H1 (cell line): ENCODE measurements around the gene PFN4. TPM values are rescaled to one million over a fixed set of nuclear protein-coding genes. Genes with fewer than 3 reads are reported as not detected.
A peak's percentile ranks its signal among the peaks of the same experiment; 100 is the strongest.

ENCODE experiments used
- CTCF ChIA-PET: fragments of 300-600 bp; sonication (Branson Sonifier 250); formaldehyde crosslinking; loops from one replicate; lab custom pipeline; 2021; ENCODE audit not compliant: partially characterized antibody; lab: Charles Lee
- POLR2A ChIA-PET: fragments of 300-600 bp; sonication (Branson Sonifier 250); formaldehyde crosslinking; loops from one replicate; lab custom pipeline; 2021; ENCODE audit warnings: inconsistent platforms; ENCODE audit not compliant: partially characterized antibody; lab: Charles Lee
- DNase-seq, 2 experiments: peaks; one replicate each; pipeline versions ENCODE4 v3.0.0 to v3.0.0-alpha.2; 2010 to 2022; ENCODE audit warnings: low spot score in 2 of 2, low read depth in 1 of 2, mixed read lengths in 1 of 2
- FAIRE-seq: peaks from 2 replicates; lab custom pipeline; 2011; peaks lifted over from hg19 to GRCh38; lab: Jason Lieb, UNC
- H2AFZ ChIP-seq: 2 replicates; pipeline ENCODE4 v1.8.1; 2012; ENCODE audit warnings: low read length, inconsistent platforms
- H2AK5ac ChIP-seq: 2 replicates; pipeline ENCODE4 v1.6.1; 2013; ENCODE audit warnings: low read depth, low read length
- H2BK120ac ChIP-seq: replicated peaks from 2 replicates; pipeline ENCODE3; 2013; ENCODE audit warnings: low read depth, low read length, inconsistent platforms
- H2BK12ac ChIP-seq: 2 replicates; pipeline ENCODE4 v1.6.1; 2013; ENCODE audit warnings: low read depth, low read length
- H2BK15ac ChIP-seq: 2 replicates; pipeline ENCODE4 v1.6.1; 2013; ENCODE audit warnings: low read length
- H2BK20ac ChIP-seq: 2 replicates; pipeline ENCODE4 v1.6.1; 2013; ENCODE audit warnings: low read length
- H2BK5ac ChIP-seq: 2 replicates; pipeline ENCODE4 v1.6.1; 2013; ENCODE audit warnings: low read depth, low read length
- H3K14ac ChIP-seq: 2 replicates; pipeline ENCODE4 v1.6.1; 2013; ENCODE audit warnings: inconsistent platforms; ENCODE audit not compliant: insufficient read length
- H3K18ac ChIP-seq: 2 replicates; pipeline ENCODE4 v1.6.1; 2013; ENCODE audit warnings: low read length; ENCODE audit errors: extremely low read depth
- H3K23ac ChIP-seq: 2 replicates; pipeline ENCODE4 v1.6.1; 2013; ENCODE audit warnings: inconsistent platforms; ENCODE audit not compliant: insufficient read length
- H3K23me2 ChIP-seq: 2 replicates; pipeline ENCODE4 v1.6.1; 2013; ENCODE audit warnings: low read depth, low read length
- H3K27ac ChIP-seq: 2 replicates; pipeline ENCODE4 v1.6.1; 2011; ENCODE audit warnings: low read depth, low read length, inconsistent platforms
- H3K27me3 ChIP-seq, 4 experiments: replicated peaks in 1 of 4; 1 replicate in 1 of 4; 2 replicates in 3 of 4; pipeline versions ENCODE4 v1.6.1 to v1.8.1; 2011 to 2013; ENCODE audit warnings: low read length in 3 of 4, mild to moderate bottlenecking in 3 of 4, inconsistent platforms in 2 of 4, mixed read lengths in 2 of 4, moderate library complexity in 1 of 4; ENCODE audit not compliant: control insufficient read depth in 3 of 4, insufficient read depth in 3 of 4; ENCODE audit errors: extremely low read depth in 1 of 4
- H3K36me3 ChIP-seq, 4 experiments: 2 replicates each; pipeline versions ENCODE4 v1.6.1 to v1.8.1; 2011 to 2013; ENCODE audit warnings: mild to moderate bottlenecking in 4 of 4, low read length in 3 of 4, moderate library complexity in 2 of 4, control low read depth in 1 of 4, inconsistent platforms in 1 of 4; ENCODE audit not compliant: insufficient read depth in 4 of 4, control insufficient read depth in 2 of 4
- H3K4ac ChIP-seq: replicated peaks from 2 replicates; pipeline ENCODE3; 2013; ENCODE audit warnings: low read length, low read depth, mixed read lengths, inconsistent platforms; ENCODE audit not compliant: insufficient read length
- H3K4me1 ChIP-seq, 4 experiments: replicated peaks in 1 of 4; 1 replicate in 1 of 4; 2 replicates in 3 of 4; pipeline versions ENCODE4 v1.6.1 to v1.8.1; 2011 to 2013; ENCODE audit warnings: low read length in 3 of 4, inconsistent platforms in 2 of 4, mixed read lengths in 1 of 4; ENCODE audit not compliant: insufficient read depth in 4 of 4, control insufficient read depth in 3 of 4
- H3K4me2 ChIP-seq, 2 experiments: 2 replicates each; pipeline versions ENCODE4 v1.6.1 to v1.8.1; 2011 to 2013; ENCODE audit warnings: low read depth in 2 of 2, low read length in 2 of 2, control low read depth in 1 of 2, inconsistent platforms in 1 of 2, mild to moderate bottlenecking in 1 of 2; ENCODE audit not compliant: insufficient read depth in 1 of 2
- H3K4me3 ChIP-seq, 4 experiments: fragments of 200-600, 300-600 bp in 1 of 4; sonication (generic), shearing (Covaris generic), sonication (Bioruptor Twin) in 1 of 4; 2 replicates each; pipeline versions ENCODE4 v1.5.1 to v1.8.1; 2011 to 2016; ENCODE audit warnings: low read length in 4 of 4, low read depth in 3 of 4, control low read depth in 2 of 4, inconsistent platforms in 2 of 4, mild to moderate bottlenecking in 2 of 4, mixed read lengths in 1 of 4, moderate library complexity in 1 of 4; ENCODE audit not compliant: insufficient read depth in 2 of 4; ENCODE audit errors: extremely low read depth in 1 of 4
- H3K56ac ChIP-seq: replicated peaks from 2 replicates; pipeline ENCODE3; 2013; ENCODE audit warnings: low read depth, mild to moderate bottlenecking, mixed read lengths, low read length, inconsistent platforms; ENCODE audit not compliant: insufficient read length
- H3K79me1 ChIP-seq: 2 replicates; pipeline ENCODE4 v1.6.1; 2013; ENCODE audit warnings: low read depth, low read length, control low read depth
- H3K79me2 ChIP-seq, 2 experiments: 2 replicates each; pipeline versions ENCODE4 v1.6.1 to v1.8.1; 2012 to 2013; ENCODE audit warnings: low read length in 2 of 2, mild to moderate bottlenecking in 2 of 2, inconsistent platforms in 1 of 2; ENCODE audit not compliant: insufficient read depth in 2 of 2, control insufficient read depth in 1 of 2
- H3K9ac ChIP-seq, 4 experiments: replicated peaks in 1 of 4; 1 replicate in 1 of 4; 2 replicates in 3 of 4; pipeline versions ENCODE4 v1.6.1 to v1.8.1; 2011 to 2013; ENCODE audit warnings: low read depth in 3 of 4, low read length in 3 of 4, control low read depth in 2 of 4, mild to moderate bottlenecking in 2 of 4, moderate library complexity in 2 of 4, inconsistent platforms in 1 of 4; ENCODE audit errors: extremely low read depth in 1 of 4
- H3K9me3 ChIP-seq, 2 experiments: 2 replicates each; pipeline versions ENCODE4 v1.6.1 to v1.8.1; 2012 to 2013; ENCODE audit warnings: mild to moderate bottlenecking in 2 of 2, moderate library complexity in 2 of 2, control low read depth in 1 of 2, inconsistent platforms in 1 of 2, low read depth in 1 of 2, low read length in 1 of 2, mixed read lengths in 1 of 2; ENCODE audit not compliant: insufficient read depth in 2 of 2
- H4K20me1 ChIP-seq, 2 experiments: replicated peaks in 1 of 2; 2 replicates each; pipeline versions ENCODE3 to v1.8.1; 2011 to 2013; ENCODE audit warnings: inconsistent platforms in 2 of 2, low read length in 2 of 2, mild to moderate bottlenecking in 1 of 2; ENCODE audit not compliant: insufficient read depth in 2 of 2, control insufficient read depth in 1 of 2
- H4K5ac ChIP-seq: 2 replicates; pipeline ENCODE4 v1.6.1; 2013; ENCODE audit warnings: low read length, low read depth, mixed read lengths, inconsistent platforms; ENCODE audit not compliant: insufficient read length
- H4K8ac ChIP-seq: 2 replicates; pipeline ENCODE4 v1.8.0; 2013; ENCODE audit warnings: mild to moderate bottlenecking, moderate library complexity, low read length, inconsistent platforms; ENCODE audit not compliant: insufficient read depth; ENCODE audit errors: extremely low read depth
- H4K91ac ChIP-seq: replicated peaks from 2 replicates; pipeline ENCODE3; 2013; ENCODE audit warnings: low read length, mixed read lengths, inconsistent platforms; ENCODE audit not compliant: insufficient read length
- CHD2 ChIP-seq: IDR thresholded peaks from 2 replicates; pipeline ENCODE4 v1.6.1; 2012; ENCODE audit warnings: low read length, improper control_type of control experiment
- CTBP2 ChIP-seq: IDR thresholded peaks from 2 replicates; pipeline ENCODE4 v1.7.0; 2011; ENCODE audit warnings: borderline replicate concordance, mild to moderate bottlenecking, moderate library complexity, mixed read lengths, low read length; ENCODE audit not compliant: insufficient read depth, insufficient read length
- GTF2F1 ChIP-seq: IDR thresholded peaks from 2 replicates; pipeline ENCODE4 v1.6.1; 2012; ENCODE audit warnings: low read depth, low read length, improper control_type of control experiment, borderline replicate concordance
- POLR2AphosphoS5 ChIP-seq: IDR thresholded peaks from 2 replicates; pipeline ENCODE4 v1.6.1; 2011; ENCODE audit warnings: low read depth, low read length
- RBBP5 ChIP-seq: IDR thresholded peaks from 2 replicates; pipeline ENCODE4 v1.7.1; 2012; ENCODE audit warnings: low read depth, mild to moderate bottlenecking, inconsistent platforms, low read length, moderate library complexity, borderline replicate concordance
- SIN3A ChIP-seq, 2 experiments: IDR thresholded peaks in 1 of 2; conservative IDR thresholded peaks in 1 of 2; 2 replicates each; pipeline ENCODE4 v1.6.1; 2011 to 2012; ENCODE audit warnings: low read length in 2 of 2, improper control_type of control experiment in 1 of 2, low read depth in 1 of 2, mild to moderate bottlenecking in 1 of 2
- WGBS, 2 experiments: shearing (Covaris generic) in 1 of 2; methylation state at CpG; one replicate each; pipeline versions ENCODE4 v1.1.6 to v1.1.7; 2013 to 2015; ENCODE audit warnings: low lambda C conversion rate in 2 of 2, mixed read lengths in 2 of 2, inconsistent platforms in 1 of 2, low coverage in 1 of 2, missing lambda C conversion rate in 1 of 2; ENCODE audit not compliant: insufficient replicate concordance in 2 of 2, insufficient coverage in 1 of 2, insufficient read length in 1 of 2; ENCODE audit errors: extremely low coverage in 1 of 2, missing lambda C conversion rate in 1 of 2; 5-methylcytosine and 5-hydroxymethylcytosine counted together
- polyA plus RNA-seq, 7 experiments: library from polyadenylated mRNA; depleted of rRNA in 3 of 7; stranded (reverse) in 5 of 7; unstranded in 2 of 7; fragments of >200 nt in 5 of 7; fragments of 200-250 nt in 2 of 7; gene quantifications; 1 replicate in 5 of 7; 2 replicates in 1 of 7; 4 replicates in 1 of 7; pipeline versions ENCODE4 v1.2.1 to v1.2.3, GENCODE V29; 2011 to 2013; ENCODE audit warnings: missing spikeins in 2 of 7, mixed read lengths in 2 of 7
- total RNA-seq: library from RNA; stranded (reverse); fragmentation: NEBNext Ultra II Directional; extraction: Animal tissue kit (Norgen Biotek cat#: 25700); gene quantifications from 2 replicates; pipeline ENCODE4 v1.2.1, GENCODE V29; 2021
- TF ChIP-seq, protein P1 (sequence below), 3 experiments: IDR thresholded peaks; 1 replicate in 2 of 3; 2 replicates in 1 of 3; pipeline versions ENCODE4 v1.5.1 to v1.6.1; 2011; ENCODE audit warnings: low read length in 3 of 3, mild to moderate bottlenecking in 3 of 3, inconsistent platforms in 2 of 3, low read depth in 1 of 3, moderate library complexity in 1 of 3; ENCODE audit not compliant: insufficient read depth in 1 of 3; ENCODE audit errors: control extremely low read depth in 1 of 3

The PFN4 gene
- total and polyA plus RNA-seq, 2 of the 8 experiments (the other 6 are each of a cell fraction or from before 2014, with no cell fraction given) = not detected

DNA sequence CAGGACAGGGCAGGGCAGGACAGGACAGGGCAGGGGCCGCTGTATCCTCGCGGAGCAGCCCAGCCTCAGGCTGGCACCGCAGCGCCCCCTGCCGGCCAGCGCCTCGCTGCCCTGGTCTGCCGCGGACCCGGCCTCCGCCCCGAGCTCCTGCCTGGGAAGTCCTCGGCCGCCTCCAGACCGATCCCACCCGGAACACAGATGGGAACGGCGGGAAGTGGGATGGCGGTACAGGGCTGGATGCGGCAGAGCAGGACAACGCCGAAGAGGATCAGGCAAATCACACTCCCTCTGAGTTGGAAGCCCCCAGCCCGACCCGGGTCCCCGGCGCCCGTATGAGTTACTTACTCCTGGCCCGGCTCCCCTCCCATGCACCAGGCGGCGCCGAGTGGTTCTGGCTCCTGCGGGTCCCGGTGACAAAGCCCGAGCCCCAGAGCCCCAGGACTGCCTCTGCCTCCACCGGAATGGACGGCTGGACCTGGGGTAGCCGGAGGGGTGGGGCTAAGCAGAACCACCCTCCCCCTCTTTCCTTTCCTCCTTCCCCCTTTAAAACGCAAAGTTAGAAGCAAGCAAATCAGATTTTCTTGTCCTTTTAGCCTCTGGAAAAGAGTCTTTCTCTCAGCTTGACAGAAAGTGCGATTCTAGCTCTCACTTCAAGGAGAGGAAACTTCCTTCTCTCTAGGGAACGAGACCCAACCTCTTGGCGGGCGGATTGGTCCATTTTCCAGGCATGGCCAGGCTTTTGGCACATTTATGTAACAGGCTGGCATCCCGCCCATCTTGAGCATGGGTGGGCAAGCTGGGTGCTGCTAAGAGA, 38.5 kb downstream of the PFN4 start, which contains the start of gene TP53I3:
TP53I3 (minus strand) TSS at position 449 of the 814 bp plus-strand sequence. CDS start 508 bp downstream, outside the sequence.
- ChIA-PET CTCF (interaction anchor here (0.6 to 4.3 kb wide), 29 partner anchors 11 to 343 kb away, joined by 3 to 25 read pairs (median 4); partner anchors contain the start of genes ATAD2B, FAM228A, ITSN2 and WDCP), POLR2A (interaction anchor here (0.6 to 3.1 kb wide), 30 partner anchors 8 to 670 kb away, joined by 3 to 24 read pairs (median 6); partner anchors contain the start of genes ATAD2B, FAM228B, ITSN2 and MFSD2B)
- Histone ChIP-seq H3K4me3 (peak within 1 kb of the TSS; percentile 55 to 77 (median 66)), H2AK5ac (no peak within 1 kb of the TSS), H2BK20ac (0 out of 2 replicates have a peak within 1 kb of the TSS, but pooled peaks have one; percentile 40), H3K9ac (peak within 1 kb of the TSS; percentile 86 to 93 (median 91)), H4K20me1 (no peaks in the 10 kb centered on the region), H3K4me1 (peaks cover 4 to 11% (median 9%) of the 10 kb centered on the region in 4 experiments), H3K18ac (peak within 1 kb of the TSS; percentile 99), H3K23me2 (peaks cover 10% of the 10 kb centered on the region), H2BK12ac (peak within 1 kb of the TSS; percentile 99), H3K14ac (no peak within 1 kb of the TSS), H2BK5ac (peak within 1 kb of the TSS; percentile 96), H4K91ac (peak within 1 kb of the TSS; percentile 97), H3K9me3 (no peaks in the 10 kb centered on the region), H3K36me3 (peaks cover 9 to 17% (median 11%) of the 10 kb centered on the region in 4 experiments; a peak in 7 of 8 replicates), H3K56ac (peak within 1 kb of the TSS; percentile 86), H3K27me3 (no peaks in the 10 kb centered on the region), H3K79me2 (no peaks in the 10 kb centered on the region), H3K23ac (no peak within 1 kb of the TSS), H2BK120ac (peak within 1 kb of the TSS; percentile 51), H3K27ac (peak within 1 kb of the TSS; percentile 89), H2AFZ (peak within 1 kb of the TSS; percentile 93), H3K79me1 (no peaks in the 10 kb centered on the region), H4K5ac (peak within 1 kb of the TSS; percentile 96), H3K4ac (peak within 1 kb of the TSS; percentile 24), H3K4me2 (peak within 1 kb of the TSS; percentile 80 to 94), H2BK15ac (peak within 1 kb of the TSS; percentile 46; the same call in 1 of the 2 replicates), H4K8ac (peak within 1 kb of the TSS; percentile 99)
- WGBS, 2 experiments = 1% methylated on average over 34 of the region's 44 CpGs; no CpG with 5 or more reads in 1 of the 2 experiments
- DNase-seq (peak; percentile 75 to 97), FAIRE-seq (no peak)
- peak in 1 of 2 experiments; percentile 20; a peak in 1 of 4 replicates for TF ChIP-seq SIN3A (conservative IDR thresholded peaks at IDR 0.05 in 1 of 2, IDR thresholded peaks at IDR 0.05 in 1 of 2; ENCODE audit: low read depth in 1 of 2, low read length in 2 of 2)
- peak; percentile 18; the same call in 1 of the 2 replicates for TF ChIP-seq POLR2AphosphoS5
- TF ChIP-seq RBBP5 = 0 out of 2 replicates have a peak, but pooled peaks have one; percentile 80
- peak; percentile 45; the same call in 1 of the 2 replicates for TF ChIP-seq CHD2
- TF ChIP-seq, protein P1, sequence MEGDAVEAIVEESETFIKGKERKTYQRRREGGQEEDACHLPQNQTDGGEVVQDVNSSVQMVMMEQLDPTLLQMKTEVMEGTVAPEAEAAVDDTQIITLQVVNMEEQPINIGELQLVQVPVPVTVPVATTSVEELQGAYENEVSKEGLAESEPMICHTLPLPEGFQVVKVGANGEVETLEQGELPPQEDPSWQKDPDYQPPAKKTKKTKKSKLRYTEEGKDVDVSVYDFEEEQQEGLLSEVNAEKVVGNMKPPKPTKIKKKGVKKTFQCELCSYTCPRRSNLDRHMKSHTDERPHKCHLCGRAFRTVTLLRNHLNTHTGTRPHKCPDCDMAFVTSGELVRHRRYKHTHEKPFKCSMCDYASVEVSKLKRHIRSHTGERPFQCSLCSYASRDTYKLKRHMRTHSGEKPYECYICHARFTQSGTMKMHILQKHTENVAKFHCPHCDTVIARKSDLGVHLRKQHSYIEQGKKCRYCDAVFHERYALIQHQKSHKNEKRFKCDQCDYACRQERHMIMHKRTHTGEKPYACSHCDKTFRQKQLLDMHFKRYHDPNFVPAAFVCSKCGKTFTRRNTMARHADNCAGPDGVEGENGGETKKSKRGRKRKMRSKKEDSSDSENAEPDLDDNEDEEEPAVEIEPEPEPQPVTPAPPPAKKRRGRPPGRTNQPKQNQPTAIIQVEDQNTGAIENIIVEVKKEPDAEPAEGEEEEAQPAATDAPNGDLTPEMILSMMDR (IDR thresholded peaks at IDR 0.05; ENCODE audit: control extremely low read depth in 1 of 3, insufficient read depth in 1 of 3, low read depth in 1 of 3, low read length in 3 of 3) = peak; percentile 93 to 96 (median 93)
- TF ChIP-seq CTBP2 = peak; percentile 75
- 0 out of 2 replicates have a peak, but pooled peaks have one; percentile 3 for TF ChIP-seq GTF2F1
